HG03378 (cell line): ENCODE data around the gene PCDH15.

Experiments
- ATAC-seq: cut with Tn5 transposase; IDR thresholded peaks from one replicate; pipeline ENCODE4 v1.9.1; 2021; ENCODE audit warnings: mild to moderate bottlenecking, moderate library complexity; ENCODE audit not compliant: unreplicated experiment

PCDH15 gene

DNA sequence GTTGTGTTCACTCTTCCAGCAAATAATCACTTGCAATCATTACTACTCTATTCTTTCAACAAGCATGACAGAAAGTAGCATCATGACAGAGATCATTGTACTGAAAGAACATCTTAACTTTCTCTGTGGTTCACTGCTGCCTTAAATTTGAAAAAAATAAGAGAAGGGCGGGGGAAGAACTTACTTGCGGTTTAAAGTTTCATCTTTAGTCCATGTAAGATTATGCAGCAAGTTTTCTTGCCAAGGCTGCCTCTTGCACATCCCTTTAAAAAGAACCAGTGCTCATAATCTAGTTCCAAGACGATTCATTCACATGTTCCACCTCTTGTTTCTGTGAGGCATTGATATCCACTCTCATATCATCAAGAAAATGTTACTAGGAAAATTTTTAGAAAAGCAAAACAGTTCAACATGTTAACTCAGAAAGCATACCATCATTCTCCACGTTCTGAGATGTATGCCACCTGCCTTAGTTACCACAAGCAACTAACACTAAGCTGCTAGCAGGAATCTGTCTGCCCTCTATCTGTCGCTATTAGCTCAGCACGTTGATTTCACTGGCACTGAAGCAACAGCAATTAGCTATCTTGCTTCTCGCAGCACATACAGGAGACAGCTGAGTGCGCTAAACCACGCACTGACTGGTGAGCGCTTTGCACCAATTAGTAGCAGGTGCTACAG is at the start of gene PCDH15:
Gene PCDH15 (minus strand): TSS at position 491 of the 681 bp plus-strand sequence. CDS start 136,969 bp downstream, outside the sequence.
- ATAC-seq, result no peak

DNA sequence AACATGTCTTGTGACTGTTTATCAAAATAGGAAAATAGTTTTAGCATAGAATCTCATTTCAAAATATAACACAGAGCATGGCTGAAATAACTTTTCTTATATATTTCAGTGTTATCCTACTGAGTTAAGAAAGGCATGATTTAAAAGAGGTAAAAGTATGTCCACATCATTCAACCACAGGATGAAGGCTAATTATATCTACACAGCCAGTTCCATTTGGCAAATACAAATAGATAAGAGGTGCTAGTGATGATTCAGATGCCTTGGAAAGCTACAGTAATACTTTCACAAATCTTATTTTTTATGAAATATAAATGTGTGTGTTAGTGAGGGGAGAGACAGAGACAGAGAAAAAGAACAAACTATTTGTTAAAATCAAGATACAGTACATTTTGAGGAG is 42.9 kb upstream of the PCDH15 start:
- no peak for ATAC-seq

DNA sequence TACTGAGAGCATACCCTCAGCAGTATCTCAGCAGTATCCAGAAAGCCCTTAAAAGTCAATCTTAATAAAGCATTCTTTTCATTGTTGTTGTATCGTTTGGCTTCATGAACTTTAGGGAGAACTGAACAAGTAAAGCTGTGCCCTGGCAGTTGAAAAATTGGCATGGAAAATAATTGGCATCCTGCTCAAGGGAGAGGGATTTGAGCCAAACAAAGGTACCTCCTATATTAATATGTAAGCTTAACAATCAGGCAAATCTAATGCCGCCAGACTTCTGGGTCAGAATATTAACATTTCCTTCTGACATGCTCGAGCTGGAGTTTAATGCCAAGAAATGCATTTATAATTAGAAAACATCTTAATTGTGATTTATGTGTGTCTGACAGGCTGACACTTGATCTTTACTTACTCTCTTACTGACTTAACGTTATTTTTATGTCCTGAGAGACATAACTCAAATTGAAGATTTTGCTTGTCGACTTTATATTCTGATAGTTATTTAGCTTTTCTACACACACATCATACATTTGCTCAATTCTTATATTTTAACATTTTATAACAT is 42.1 kb upstream of the PCDH15 start:
- no peak for ATAC-seq

DNA sequence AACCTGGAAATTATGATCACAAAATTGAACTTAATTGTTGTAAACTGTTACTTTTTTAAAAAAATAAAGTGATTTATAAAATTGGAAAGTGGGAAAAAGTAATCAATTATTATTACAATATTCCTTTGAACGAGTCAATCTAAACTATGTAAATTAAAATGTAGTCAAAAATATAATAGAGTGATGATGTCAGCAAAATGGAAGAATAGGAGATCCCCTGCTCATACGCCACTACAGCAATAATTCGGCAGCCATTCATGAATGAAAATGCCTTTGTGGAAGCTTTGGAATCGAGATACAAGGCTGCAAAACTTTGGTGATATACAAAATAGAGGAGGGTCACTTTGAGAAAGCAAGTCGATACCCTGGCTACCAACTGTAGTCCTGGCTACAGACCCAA is 36.4 kb upstream of the PCDH15 start:
- ATAC-seq, result no peak

DNA sequence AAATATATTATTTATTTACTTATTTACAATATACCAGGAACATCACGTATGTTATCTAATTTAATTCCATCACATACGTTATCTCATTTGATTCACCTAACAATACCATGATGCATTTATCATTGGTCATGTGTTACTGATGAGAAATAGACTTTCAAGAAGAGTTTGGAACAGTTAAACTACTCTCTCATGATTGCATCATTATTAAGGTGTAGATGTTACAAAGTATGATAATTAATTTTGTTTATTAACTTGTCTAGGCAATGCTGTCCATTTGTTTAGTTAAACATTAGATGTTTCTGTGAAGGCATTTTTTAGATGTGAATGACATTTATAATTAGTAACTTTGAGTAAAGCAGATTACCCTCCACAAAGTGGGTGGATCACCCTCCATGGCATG is 32.0 kb upstream of the PCDH15 start:
- ATAC-seq, result no peak

DNA sequence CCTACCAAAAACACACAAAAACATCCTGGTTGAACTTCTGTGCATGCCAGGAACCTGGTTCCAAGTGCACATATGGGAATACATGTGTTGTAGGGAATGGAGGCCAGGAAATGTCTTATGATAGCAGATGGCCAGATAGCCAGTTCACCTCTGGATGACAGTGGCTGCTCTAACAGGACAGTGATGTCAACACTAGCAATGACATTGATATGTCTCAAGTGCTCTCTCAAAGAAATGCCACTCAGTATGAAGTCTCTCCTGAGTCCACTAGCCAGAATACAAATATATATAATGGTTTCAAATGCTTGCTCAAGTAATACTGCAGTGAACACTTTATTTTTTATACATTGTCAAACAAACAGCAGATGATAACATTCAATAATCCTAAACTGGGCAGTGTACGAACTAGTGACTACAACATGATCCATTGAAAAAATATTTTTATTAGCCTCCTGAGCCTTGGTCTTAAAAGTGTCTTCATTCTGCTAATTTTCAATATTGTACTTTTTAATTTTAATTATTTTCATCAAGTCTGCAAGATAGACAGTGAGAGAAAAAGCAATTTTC is 26.0 kb upstream of the PCDH15 start:
- no peak for ATAC-seq

DNA sequence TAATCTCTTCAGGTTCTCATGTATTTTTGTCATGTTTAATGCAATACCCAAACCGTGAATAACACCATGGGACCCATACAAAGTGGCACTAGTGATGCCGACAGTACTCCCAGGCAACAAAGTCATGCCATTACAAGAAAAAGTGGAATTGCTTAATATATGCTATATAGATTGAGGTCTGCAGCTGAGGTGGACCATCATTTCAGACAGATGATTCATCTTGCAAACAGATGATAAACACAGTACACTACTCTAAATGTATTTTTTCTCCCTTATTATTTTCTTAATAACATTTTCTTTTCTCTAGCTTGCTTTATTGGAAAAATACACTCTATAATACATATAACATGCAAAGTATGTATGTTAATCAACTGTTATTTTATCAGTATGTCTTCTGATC is 14.6 kb upstream of the PCDH15 start:
- ATAC-seq, result no peak

DNA sequence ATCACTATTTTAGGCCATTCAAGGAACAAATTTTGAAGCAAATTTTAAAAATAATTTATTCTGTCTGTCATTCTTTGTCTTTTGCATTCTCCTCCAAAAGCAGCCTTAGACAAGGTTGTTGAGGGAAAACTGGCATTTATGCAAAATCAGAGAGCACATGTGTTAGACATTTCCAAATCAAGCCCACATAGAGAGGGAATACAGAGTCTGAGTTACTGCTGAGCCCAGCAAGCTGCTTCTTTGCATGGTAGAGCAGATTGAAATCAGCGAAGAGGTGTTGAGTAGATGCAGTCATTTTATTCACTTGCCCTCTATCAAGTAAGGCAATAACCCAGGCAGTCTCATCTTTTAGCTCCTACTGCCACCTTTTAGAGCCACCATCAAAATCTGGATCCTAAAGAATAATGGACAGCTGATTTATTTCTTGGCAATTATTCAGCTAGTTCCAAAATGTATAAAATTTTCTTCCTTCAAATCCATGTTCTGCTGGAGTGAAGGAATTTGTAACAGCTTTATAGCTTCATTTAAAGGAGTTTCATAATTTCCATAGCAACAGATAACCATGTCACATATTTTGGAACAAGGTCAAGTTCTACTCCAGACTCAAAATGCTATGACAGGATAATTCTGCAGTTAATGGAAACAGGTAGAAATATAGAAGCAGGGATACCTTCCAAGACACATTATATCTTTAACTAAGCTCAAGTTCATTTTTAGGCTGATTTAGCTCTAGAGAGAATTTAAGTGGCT is 7.3 kb upstream of the PCDH15 start:
- ATAC-seq, result no peak

DNA sequence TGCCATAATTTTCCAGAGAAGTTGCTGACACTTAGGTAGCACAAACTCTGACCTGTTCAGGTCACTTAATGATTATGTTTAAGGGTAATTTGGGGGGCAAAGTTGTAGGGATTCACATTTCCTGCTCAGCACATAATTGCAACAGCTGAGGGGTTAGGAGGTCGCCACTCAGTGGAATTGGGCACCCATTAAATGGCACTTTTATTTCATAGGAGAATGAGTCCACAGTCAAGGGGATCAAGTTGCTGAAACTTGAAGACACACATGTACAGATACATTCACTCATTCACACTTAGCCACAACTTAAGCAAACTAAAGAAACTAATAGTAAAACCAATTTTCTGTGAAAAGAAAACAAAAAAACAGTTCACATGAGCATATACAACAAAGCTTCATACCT is 1.5 kb downstream of the PCDH15 start:
- no peak for ATAC-seq

DNA sequence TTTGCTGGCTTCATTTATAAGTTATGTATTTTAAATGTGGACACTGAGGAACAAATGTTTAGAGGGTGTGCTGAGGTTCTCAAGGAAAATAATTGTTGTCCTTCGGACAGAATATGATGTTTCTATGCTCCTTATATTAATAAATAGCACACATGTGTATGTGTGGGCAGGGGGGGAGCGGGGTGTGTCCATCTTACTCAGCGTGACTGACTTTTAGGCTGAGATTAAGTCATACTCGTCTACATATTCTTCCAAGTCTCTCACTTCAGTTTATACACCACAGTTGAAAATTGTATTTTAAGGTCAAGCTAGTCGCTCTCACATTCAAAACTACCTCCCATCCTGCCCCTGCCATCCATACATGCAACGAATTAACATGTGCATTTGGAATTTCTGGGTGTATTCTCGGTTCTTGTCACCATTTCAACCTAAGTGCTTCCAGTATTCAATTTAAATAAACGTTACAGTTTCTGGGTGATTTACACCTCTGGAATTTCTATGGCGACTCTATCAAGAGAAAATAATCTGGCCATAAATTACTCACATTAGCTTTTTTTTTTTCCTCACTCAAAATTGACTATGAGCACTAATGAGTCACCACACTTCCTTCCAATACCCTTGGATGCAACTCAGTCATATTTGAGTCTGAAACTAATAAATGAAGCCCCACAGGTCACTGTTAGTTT is 3.3 kb downstream of the PCDH15 start:
- ATAC-seq, result no peak

DNA sequence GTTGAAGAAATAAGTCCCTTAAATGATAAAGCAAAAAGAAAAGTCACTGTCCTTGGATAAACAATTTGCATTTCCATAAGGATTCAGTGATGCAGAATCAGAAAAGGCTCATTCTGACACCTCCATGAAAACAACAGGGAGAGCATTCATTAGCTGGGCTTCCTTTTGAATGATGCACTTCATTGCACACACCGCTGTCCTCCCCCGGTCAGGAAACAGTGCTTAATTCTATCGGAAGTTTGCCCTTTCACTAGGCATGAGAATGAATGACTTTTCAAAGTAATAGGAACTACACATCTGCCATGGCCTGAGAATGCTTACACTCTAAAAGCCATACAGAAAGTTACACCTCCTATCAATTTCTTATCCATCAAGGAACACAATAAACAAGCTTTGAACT is 4.2 kb downstream of the PCDH15 start:
- no peak for ATAC-seq

DNA sequence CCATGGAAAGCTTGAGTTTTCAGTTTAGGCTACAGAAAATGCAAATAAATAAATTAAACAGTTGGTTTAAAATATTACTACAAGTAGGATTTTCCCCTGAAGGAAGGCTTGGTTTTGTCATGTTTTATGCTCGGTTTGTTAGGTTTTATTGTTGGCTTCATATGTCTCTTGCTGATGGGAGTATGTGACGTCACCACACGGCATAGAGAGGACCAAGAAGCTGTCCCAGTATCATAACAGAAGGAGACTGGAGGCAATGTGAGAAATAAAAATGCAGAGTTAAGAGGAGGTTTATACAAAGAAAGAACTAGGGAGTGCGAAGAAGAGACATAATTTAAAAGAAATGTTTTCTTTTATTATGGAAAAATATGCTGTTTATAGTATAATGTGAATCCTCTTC is 24.4 kb downstream of the PCDH15 start:
- no peak for ATAC-seq

DNA sequence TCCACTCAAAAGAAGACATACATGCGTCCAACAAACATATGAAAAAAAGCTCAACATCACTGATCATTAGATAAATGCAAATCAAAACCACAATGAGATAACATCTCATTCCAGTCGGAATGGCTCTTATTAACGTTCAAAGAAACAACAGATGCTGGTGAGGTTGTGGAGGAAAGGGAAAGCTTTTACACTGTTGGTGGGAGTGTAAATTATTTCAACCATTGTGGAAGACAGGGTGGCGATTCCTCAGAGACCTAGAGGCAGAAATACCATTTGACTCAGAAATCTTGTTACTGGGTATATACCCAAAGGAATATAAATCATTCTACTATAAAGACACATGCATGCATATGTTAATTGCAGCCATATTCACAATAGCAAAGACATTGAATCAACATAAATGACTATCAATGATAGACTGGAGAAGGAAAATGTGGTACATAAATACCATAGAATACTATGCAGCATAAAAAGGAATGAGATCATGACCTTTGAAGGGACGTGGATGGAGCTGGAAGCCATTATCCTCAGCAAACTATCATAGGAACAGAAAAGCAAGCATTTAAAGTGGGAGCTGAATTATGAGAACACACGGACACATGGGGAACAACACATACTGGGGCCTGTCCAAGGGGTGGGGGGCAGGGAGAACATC is 28.4 kb downstream of the PCDH15 start:
- no peak for ATAC-seq

DNA sequence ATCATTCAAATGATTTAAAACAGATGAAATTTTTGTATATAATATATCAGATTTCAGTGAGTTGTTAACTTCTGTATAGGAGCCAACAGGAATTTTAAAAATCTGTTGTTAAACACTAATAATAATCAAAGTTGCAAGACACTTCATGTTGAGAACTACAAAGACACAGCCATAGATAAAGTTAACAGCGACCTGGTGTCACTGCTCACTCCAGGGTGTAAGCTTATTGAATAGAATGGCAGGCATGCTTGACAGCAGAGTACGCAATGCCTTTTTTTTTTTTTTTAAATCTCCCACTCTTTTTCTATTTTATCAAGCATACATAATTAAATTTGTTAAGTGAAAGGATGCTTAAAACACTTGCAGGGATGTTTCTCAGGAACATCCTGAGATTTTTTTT is 32.0 kb downstream of the PCDH15 start:
- no peak for ATAC-seq

DNA sequence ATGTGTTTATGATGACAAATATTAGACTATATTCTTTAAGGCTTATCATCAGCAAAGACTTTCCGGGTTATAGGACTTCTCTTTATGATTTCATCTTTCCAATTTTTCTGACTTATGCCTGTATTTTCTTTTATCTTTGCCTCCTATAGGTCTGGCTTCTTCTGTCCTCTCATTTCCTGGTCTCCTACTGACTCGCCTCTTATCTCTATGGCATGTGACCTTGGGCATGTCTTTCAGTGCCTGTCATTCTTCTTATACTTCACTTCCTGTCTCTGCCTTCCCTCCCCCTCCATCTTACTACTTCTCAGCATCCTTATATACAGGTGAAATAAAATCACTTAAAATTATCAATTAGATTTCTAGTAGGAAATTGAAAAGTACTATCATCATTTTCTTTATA is 42.2 kb downstream of the PCDH15 start:
- no peak for ATAC-seq

DNA sequence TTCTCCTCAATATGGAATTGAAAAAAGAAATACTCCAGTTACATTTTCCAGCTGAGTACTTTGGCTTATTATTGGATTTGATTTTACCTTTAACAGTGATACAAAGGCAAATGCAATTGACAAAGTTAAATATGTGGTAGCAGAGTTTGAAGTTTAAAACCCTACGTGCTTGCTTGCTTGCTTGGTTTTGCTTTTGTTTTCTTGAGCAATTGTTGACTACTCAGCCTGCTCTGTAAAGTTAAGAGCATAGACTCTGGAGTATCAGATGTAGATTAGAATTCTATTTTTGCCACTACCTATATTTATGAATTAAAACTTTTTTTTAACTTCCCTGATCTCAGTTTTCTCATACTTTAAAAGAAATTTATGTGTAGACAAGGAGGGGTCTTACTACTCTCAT is 51.4 kb downstream of the PCDH15 start:
- no peak for ATAC-seq

DNA sequence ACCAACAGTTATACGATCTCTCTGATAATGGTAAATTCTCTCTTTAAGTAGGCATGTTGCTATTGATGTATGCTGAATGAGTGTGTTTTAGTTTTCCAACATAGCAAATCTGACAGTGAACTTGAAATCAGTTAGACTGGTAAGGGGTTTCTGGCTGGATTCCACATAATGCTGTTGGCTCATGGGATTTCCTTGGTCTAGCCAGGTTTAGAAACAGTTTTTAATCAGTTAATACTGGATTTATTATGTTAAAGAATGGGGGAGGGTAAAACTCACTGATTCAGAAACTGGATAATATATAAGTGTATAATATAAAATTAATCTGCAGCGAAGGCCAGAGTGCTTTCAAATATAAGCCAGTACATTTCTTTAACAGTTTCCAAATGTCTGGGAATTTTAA is 55.6 kb downstream of the PCDH15 start:
- no peak for ATAC-seq

DNA sequence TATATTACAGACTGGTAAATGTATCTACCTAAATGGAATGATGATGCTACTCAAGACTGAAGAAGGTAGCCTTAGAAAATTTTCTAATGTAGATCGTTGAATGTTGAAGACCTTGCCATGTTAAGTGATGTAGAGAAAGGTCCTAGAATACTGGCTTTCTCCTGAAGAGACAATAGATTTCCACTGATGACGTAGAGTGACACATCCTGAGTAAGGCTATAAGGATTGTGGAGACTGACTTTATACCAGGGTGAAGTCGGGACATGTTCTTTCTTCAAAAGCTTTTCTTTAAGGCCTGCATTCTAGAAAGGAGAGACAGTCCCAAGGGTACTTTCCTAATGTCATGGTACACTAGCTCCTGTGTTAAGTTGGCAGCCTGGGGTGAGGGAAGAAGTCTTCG is 58.6 kb downstream of the PCDH15 start:
- ATAC-seq, result no peak

DNA sequence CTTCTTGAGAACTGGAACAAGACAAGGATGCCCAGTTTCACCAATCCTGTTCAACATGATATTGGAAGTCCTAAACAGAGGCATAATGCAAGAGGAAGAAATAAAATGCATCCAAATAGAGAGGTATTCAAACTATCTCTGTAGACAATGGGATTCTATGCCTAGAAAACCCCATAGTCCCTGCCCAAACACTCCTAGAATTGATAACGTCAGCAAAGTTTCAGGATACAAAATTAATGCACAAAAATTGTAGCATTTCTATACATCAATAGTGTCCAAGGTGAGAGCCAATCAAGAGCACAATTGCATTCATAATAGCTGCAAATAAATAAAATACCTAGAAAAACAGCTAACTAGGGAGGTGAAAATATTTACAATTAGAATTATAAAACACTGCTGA is 72.5 kb downstream of the PCDH15 start:
- ATAC-seq, result no peak

DNA sequence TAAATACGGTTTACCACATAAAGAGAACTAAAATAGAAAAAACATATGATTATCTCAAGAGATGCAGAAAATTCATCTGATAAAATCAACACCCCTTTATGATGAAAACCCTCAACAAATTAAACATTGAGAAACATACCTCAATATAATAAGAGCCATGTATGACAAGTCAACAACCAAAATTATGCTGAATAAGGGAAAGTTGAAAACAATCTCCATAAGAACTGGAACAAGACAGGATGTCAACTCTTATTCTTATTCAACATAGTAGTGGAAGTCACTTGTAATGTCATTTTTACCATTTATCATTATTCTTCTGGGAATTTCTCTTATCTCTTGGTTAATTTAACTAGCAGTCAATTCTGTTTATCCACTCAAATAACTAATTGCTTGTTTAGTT is 79.0 kb downstream of the PCDH15 start:
- ATAC-seq, result no peak

DNA sequence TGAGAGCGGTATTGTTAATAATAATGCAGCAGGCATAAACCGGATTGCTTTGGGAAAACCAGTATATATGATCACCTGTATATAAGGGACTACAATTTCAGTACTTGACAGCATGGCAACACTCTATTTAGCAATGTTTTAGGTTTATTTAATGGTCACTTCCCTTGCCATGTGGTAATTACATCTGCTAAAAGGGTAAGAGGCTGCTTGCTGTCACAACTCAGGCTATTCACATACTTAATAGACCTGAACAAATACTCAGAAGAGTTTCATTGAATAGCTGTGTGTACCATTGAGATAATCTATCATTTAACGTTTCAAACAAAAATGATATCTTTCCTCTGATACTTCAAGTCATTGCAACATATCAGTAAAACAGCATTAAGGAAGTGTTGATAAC is 90.1 kb downstream of the PCDH15 start:
- ATAC-seq, result no peak
